GM12872 (cell line): ENCODE data around the gene COQ10A.

ENCODE experiments used
- TF ChIP-seq, protein P1 (sequence below): IDR thresholded peaks from 3 replicates; pipeline ENCODE4 v1.5.1; 2011; ENCODE audit warnings: low read depth, mild to moderate bottlenecking, low read length, moderate library complexity; ENCODE audit not compliant: insufficient read depth

Gene COQ10A

GRCh38 chr12:56236091-56236490, 30.7 kb upstream of the COQ10A start:
- TF ChIP-seq, protein P1, sequence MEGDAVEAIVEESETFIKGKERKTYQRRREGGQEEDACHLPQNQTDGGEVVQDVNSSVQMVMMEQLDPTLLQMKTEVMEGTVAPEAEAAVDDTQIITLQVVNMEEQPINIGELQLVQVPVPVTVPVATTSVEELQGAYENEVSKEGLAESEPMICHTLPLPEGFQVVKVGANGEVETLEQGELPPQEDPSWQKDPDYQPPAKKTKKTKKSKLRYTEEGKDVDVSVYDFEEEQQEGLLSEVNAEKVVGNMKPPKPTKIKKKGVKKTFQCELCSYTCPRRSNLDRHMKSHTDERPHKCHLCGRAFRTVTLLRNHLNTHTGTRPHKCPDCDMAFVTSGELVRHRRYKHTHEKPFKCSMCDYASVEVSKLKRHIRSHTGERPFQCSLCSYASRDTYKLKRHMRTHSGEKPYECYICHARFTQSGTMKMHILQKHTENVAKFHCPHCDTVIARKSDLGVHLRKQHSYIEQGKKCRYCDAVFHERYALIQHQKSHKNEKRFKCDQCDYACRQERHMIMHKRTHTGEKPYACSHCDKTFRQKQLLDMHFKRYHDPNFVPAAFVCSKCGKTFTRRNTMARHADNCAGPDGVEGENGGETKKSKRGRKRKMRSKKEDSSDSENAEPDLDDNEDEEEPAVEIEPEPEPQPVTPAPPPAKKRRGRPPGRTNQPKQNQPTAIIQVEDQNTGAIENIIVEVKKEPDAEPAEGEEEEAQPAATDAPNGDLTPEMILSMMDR = no peak

GRCh38 chr12:56236985-56237384, 29.8 kb upstream of the COQ10A start:
- TF ChIP-seq, protein P1 = no peak

GRCh38 chr12:56237552-56237951, 29.2 kb upstream of the COQ10A start:
- TF ChIP-seq, protein P1 = no peak

DNA sequence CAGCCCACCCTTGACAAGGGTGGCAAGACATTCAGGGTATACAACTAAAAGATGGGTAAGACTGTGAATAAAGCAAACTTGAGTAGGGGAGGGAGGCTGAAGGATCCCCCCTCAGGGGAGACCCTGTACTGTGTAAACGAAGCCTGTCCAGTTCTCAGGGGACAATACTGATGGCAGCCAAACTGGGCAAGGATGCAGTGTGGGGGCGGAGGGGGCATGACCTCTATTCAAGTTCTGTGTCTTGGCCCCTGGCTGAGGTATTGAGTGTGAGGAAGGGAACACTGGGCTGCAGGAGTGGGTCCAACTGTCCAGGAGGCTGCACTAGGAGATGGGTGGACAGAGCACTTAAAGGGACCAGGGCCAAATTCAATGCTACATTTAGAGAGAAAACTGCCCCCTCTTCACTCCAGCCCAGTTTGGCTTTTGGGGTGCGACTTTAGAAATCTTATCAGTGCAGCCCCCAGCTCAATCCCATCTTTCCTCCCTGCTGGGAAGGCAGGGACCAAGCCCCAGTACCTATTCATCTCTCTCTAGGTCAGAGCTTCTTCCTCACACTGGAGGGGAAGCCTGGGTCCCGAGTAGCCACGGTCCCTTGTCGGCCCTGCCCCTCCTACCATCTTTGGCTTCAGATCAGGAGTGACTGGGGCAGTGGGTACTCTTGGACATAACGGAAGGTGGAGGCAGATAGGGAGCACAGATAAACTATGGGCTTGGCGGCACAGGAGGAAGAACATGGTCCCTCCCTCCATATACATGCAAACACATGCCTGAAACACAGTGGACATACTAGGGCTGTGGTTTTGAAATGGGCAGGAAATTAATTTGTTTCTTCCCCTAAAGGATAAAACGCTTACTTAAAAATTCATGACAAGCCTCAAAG, 25.1 kb upstream of the COQ10A start:
- TF ChIP-seq, protein P1 = no peak

DNA sequence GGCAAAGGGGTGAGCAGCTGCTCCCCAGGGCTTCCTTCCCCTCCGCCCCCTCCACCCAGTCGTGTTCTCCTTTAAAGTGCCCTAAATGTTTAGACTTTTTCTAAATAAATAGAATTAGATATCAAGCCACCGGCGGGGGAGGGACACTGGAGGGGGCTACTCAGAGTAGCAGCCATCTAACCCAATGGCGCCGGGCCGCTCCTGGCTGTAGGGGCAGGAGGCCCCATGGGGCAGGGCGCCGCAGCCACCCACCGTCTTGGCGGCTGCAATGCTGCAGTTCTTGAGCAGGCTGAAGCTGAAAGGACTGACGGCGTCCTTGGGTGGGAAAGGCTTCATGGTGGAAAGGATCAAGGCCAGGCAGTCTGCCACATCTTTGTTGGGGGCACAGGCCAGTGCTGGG, 23.8 kb upstream of the COQ10A start:
- TF ChIP-seq, protein P1 = no peak

DNA sequence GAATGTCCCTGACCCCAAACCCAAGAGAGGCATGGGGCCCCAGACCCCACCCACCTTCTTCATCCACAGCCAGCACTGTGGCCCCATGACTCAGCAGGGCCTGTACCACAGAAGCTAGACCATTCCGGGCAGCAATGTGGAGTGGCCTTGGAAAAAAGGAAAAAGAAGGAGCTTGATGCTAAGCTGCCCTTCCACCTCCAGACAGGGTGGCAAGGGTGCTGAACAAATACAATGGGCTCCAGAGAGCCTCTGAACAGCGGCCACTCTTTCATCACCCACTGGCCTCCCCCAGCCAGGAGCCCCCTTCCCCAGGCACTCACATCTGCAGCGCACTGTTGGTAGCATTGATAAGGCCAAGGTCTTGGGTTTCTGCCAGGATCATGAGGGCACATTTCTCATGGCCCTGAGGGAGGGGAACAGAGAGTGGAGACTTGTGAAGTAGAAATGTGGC, 23.0 kb upstream of the COQ10A start:
- TF ChIP-seq, protein P1 = no peak

DNA sequence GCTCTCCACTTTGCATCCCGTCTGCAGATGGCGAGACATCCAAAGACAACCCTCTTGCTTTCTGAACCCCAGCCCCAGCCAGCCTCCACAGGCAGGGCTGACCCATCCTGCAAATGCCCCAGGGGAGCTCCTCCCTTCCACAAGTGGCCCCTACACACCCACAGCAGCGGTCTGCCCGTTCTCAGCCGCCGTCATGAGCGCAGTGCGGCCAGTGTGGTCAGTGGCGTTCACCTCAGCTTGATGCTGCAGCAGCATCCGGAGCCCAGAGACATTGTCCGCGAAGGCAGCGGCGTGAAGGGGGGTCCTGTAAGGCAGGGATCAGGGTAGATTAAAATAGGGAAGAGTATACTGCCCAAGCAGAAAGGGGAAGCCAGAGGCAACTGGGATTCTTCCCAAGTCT, 22.2 kb upstream of the COQ10A start:
- TF ChIP-seq, protein P1 = no peak
